Upper lobe of left lung (tissue), 6 donors: Measurements from ENCODE around the gene CYB5R3. TPM values are rescaled to one million over a fixed set of nuclear protein-coding genes. Genes with fewer than 3 reads are reported as not detected.

Experiments
- ATAC-seq, 2 donors: fragments of 200-7000 bp; cut with Tn5 transposase; one replicate each; pipeline ENCODE4 v1.9.1; 2022; ENCODE audit warnings: mild to moderate bottlenecking in 2 of 2, moderate library complexity in 2 of 2; ENCODE audit not compliant: low FRiP score in 2 of 2
- DNase-seq, 2 donors: peaks; one replicate each; pipeline ENCODE4 v3.0.0-alpha.2; 2019 to 2020
- H3K27ac ChIP-seq, 4 donors: fragments of 200-600 bp; sonication (generic); one replicate each; pipeline ENCODE4 v1.5.1; 2016 to 2019
- H3K27me3 ChIP-seq, 4 donors: fragments of 200-600 bp; sonication (generic); one replicate each; pipeline ENCODE4 v1.5.1; 2017 to 2019
- H3K36me3 ChIP-seq, 4 donors: fragments of 200-600 bp; sonication (generic); one replicate each; pipeline ENCODE4 v1.5.1; 2016 to 2019
- H3K4me1 ChIP-seq, 4 donors: fragments of 200-600 bp; sonication (generic); one replicate each; pipeline ENCODE4 v1.5.1; 2018 to 2019
- H3K4me3 ChIP-seq, 4 donors: fragments of 200-600 bp; sonication (generic); one replicate each; pipeline ENCODE4 v1.5.1; 2017 to 2019; ENCODE audit warnings: mild to moderate bottlenecking in 2 of 4, moderate library complexity in 1 of 4
- H3K9me3 ChIP-seq, 4 donors: fragments of 200-600 bp; sonication (generic); one replicate each; pipeline ENCODE4 v1.5.1; 2018 to 2019
- EP300 ChIP-seq, 4 donors: sonication (generic); formaldehyde crosslinking; IDR thresholded peaks; one replicate each; pipeline ENCODE4 v1.5.1; 2017; ENCODE audit warnings: antibody characterized with exemption in 4 of 4, control low read depth in 2 of 4
- POLR2A ChIP-seq, 4 donors: fragments of 450-650 bp; IDR thresholded peaks; one replicate each; pipeline ENCODE4 v1.5.1; 2016 to 2017; ENCODE audit warnings: antibody characterized with exemption in 4 of 4, mild to moderate bottlenecking in 2 of 4
- POLR2AphosphoS5 ChIP-seq, 2 donors: sonication (generic); formaldehyde crosslinking; IDR thresholded peaks; one replicate each; pipeline ENCODE4 v1.5.1; 2017; ENCODE audit warnings: antibody characterized with exemption in 2 of 2
- WGBS, 2 donors: methylation state at CpG; one replicate each; pipeline ENCODE4 v1.1.5; 2017 to 2018; 5-methylcytosine and 5-hydroxymethylcytosine counted together
- total RNA-seq, 6 donors: library from RNA; depleted of rRNA in 4 of 6; stranded (reverse); fragments of >200 nt in 4 of 6; gene quantifications; one replicate each; pipeline versions ENCODE4 v1.1.0 to v1.2.1, GENCODE V29; 2016 to 2021
- TF ChIP-seq, protein P1 (sequence below), 6 experiments: fragments of 450-650 bp in 4 of 6; fragments of 200-600 bp in 2 of 6; sonication (generic) in 2 of 6; IDR thresholded peaks; one replicate each; pipeline ENCODE4 v1.5.1; 2016 to 2019; ENCODE audit warnings: antibody characterized with exemption in 6 of 6
- donor health status: DM: no; HTN: no; CAD: no; lungs with moderate emphysema.
- donor health status: DM: no; HTN: yes; CAD: no; lungs with severe emphysema.

CYB5R3 gene
- total RNA-seq, 6 donors from 2014 or later, result 79.6 to 265 (median 220) TPM

DNA sequence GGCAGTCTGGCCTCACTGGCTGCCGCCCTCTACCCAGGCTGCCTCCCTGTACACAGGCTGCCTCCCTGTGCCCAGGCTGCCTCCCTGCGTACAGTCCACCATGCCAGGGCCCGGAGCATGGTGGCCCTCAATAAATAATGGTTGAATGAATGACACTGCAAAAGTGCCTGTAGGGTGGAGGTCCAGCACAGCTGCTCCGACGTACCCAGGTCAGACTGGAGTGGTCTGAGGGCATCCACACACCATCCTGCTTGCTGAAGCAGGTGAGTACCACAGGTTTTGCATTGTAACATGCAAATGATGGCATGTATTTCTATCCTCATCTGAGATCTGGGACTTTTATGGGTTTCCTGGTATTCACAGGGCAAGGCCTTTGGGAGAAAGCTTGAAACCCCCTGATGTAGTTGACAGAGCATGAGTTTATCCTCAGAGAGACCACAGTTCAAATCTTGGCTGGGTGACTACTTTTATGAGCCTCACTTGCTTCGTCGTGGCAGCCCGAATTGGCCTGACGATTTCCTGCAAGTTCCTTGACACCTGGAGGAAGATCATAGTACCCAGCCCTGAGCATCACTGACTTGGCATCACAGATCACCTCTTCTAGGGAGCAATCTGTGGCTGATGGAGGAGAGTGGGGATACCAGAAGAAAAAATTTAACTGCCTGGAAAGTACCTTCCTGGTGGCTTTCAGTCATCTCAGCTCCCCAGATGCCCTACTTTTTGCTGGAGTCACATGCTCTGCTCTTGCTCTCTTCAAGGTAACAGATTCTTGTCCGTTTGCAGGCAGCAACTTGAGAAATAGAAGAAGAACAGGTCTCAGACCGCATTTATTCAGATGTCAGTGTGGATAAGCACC, 16.0 kb upstream of the CYB5R3 start:
- ATAC-seq, result no peak
- WGBS, 2 donors, result 57 to 76% methylated on average over 8 to 10 of the region's 11 CpGs
- Histone ChIP-seq H3K4me3 (no peak overlapping the region), H3K9me3 (no peaks in the 10 kb centered on the region), H3K4me1 (peaks cover 5 to 13% (median 8%) of the 10 kb centered on the region in 4 donors), H3K27ac (no peak overlapping the region), H3K36me3 (no peaks in the 10 kb centered on the region), H3K27me3 (peaks cover 0 to 4% (median 0%) of the 10 kb centered on the region in 4 donors)
- no peak for DNase-seq
- TF ChIP-seq EP300 (IDR thresholded peaks at IDR 0.05) (no peak), POLR2A (IDR thresholded peaks at IDR 0.05) (no peak), POLR2AphosphoS5 (IDR thresholded peaks at IDR 0.05) (no peak)
- TF ChIP-seq, protein P1, sequence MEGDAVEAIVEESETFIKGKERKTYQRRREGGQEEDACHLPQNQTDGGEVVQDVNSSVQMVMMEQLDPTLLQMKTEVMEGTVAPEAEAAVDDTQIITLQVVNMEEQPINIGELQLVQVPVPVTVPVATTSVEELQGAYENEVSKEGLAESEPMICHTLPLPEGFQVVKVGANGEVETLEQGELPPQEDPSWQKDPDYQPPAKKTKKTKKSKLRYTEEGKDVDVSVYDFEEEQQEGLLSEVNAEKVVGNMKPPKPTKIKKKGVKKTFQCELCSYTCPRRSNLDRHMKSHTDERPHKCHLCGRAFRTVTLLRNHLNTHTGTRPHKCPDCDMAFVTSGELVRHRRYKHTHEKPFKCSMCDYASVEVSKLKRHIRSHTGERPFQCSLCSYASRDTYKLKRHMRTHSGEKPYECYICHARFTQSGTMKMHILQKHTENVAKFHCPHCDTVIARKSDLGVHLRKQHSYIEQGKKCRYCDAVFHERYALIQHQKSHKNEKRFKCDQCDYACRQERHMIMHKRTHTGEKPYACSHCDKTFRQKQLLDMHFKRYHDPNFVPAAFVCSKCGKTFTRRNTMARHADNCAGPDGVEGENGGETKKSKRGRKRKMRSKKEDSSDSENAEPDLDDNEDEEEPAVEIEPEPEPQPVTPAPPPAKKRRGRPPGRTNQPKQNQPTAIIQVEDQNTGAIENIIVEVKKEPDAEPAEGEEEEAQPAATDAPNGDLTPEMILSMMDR (IDR thresholded peaks at IDR 0.05), result no peak

GRCh38 chr22:42661985-42662831, 13.0 kb upstream of the CYB5R3 start:
- peak; percentile 87 to 97 for ATAC-seq
- peak overlapping the region in 2 of 4 donors; percentile 65 to 69 for H3K27ac ChIP-seq
- H3K36me3 ChIP-seq, result no peaks in the 10 kb centered on the region
- peak; percentile 77 to 97 for DNase-seq
- no peaks in the 10 kb centered on the region for H3K9me3 ChIP-seq
- 3 to 12% methylated on average over 20 to 52 of the region's 68 CpGs for WGBS, 2 donors
- no peak for TF ChIP-seq EP300 (IDR thresholded peaks at IDR 0.05)
- TF ChIP-seq, protein P1 (IDR thresholded peaks at IDR 0.05), result peak; percentile 64 to 82 (median 78)
- H3K4me1 ChIP-seq, result peaks cover 5 to 16% (median 10%) of the 10 kb centered on the region in 4 donors
- peak overlapping the region; percentile 22 to 61 (median 44) for H3K4me3 ChIP-seq
- H3K27me3 ChIP-seq, result peaks cover 0 to 4% (median 0%) of the 10 kb centered on the region in 4 donors

GRCh38 chr22:42656578-42656977, 7.4 kb upstream of the CYB5R3 start:
- TF ChIP-seq EP300 (IDR thresholded peaks at IDR 0.05) (no peak), POLR2A (IDR thresholded peaks at IDR 0.05) (no peak), POLR2AphosphoS5 (IDR thresholded peaks at IDR 0.05) (no peak)
- TF ChIP-seq, protein P1 (IDR thresholded peaks at IDR 0.05), result no peak
- H3K4me3 ChIP-seq, result no peak overlapping the region
- no peak overlapping the region for H3K27ac ChIP-seq
- 93 to 95% methylated on average over 8 of the region's 8 CpGs for WGBS, 2 donors
- DNase-seq (no peak), ATAC-seq (no peak)
- peaks cover 0 to 14% (median 2%) of the 10 kb centered on the region in 4 donors for H3K4me1 ChIP-seq
- no peaks in the 10 kb centered on the region for H3K36me3 ChIP-seq
- no peaks in the 10 kb centered on the region for H3K9me3 ChIP-seq
- no peaks in the 10 kb centered on the region for H3K27me3 ChIP-seq

- no peak for DNase-seq
- H3K9me3 ChIP-seq, result no peaks in the 10 kb centered on the region
- no peaks in the 10 kb centered on the region for H3K36me3 ChIP-seq
- no peak overlapping the region for H3K4me3 ChIP-seq
- TF ChIP-seq POLR2A (IDR thresholded peaks at IDR 0.05) (no peak), EP300 (IDR thresholded peaks at IDR 0.05) (no peak), POLR2AphosphoS5 (IDR thresholded peaks at IDR 0.05) (no peak)
- TF ChIP-seq, protein P1 (IDR thresholded peaks at IDR 0.05), result no peak
- no peak overlapping the region for H3K27ac ChIP-seq
- ATAC-seq, result no peak
- no peaks in the 10 kb centered on the region for H3K27me3 ChIP-seq
- 78 to 79% methylated on average over 9 of the region's 9 CpGs for WGBS, 2 donors
- H3K4me1 ChIP-seq, result peaks cover 0 to 14% (median 0%) of the 10 kb centered on the region in 4 donors
Observed at GRCh38 chr22:42655693-42656092, 6.5 kb upstream of the CYB5R3 start.
